Fibroblast of mammary gland (primary cell): ENCODE measurements around the gene IFI27.

Source experiments
- DNase-seq: peaks from one replicate; pipeline ENCODE4 v3.0.0-alpha.2; 2010; ENCODE audit warnings: low read depth
- H3K4me3 ChIP-seq: 2 replicates; pipeline ENCODE4 v1.5.1; 2011; ENCODE audit warnings: low read depth, mild to moderate bottlenecking, low read length, moderate library complexity; ENCODE audit not compliant: control insufficient read depth
- TF ChIP-seq, protein P1 (sequence below): conservative IDR thresholded peaks from 2 replicates; pipeline ENCODE4 v1.5.1; 2011; ENCODE audit warnings: low read depth, low read length, inconsistent platforms; ENCODE audit not compliant: control insufficient read depth, insufficient read depth

Gene IFI27

DNA sequence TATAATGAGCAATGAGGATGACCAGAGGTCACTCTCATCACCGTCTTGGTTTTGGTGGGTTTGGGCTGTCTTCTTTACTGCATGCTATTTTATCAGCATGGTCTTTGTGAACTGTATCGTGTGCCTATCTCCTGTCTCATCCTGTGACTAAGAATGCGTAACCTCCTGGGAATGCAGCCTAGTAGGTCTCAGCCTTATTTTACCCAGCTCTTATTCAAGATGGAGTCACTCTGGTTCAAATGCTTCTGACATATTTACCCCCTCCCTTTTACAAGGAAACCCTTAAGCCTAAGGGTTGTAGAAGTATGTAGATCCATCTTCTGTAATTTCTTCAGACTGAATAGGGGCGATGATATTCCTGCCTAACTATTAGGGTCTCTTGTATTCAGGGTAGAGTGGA is 21.1 kb upstream of the IFI27 start:
- DNase-seq: peak; percentile 35
- no peak overlapping the region for H3K4me3 ChIP-seq
- TF ChIP-seq, protein P1, sequence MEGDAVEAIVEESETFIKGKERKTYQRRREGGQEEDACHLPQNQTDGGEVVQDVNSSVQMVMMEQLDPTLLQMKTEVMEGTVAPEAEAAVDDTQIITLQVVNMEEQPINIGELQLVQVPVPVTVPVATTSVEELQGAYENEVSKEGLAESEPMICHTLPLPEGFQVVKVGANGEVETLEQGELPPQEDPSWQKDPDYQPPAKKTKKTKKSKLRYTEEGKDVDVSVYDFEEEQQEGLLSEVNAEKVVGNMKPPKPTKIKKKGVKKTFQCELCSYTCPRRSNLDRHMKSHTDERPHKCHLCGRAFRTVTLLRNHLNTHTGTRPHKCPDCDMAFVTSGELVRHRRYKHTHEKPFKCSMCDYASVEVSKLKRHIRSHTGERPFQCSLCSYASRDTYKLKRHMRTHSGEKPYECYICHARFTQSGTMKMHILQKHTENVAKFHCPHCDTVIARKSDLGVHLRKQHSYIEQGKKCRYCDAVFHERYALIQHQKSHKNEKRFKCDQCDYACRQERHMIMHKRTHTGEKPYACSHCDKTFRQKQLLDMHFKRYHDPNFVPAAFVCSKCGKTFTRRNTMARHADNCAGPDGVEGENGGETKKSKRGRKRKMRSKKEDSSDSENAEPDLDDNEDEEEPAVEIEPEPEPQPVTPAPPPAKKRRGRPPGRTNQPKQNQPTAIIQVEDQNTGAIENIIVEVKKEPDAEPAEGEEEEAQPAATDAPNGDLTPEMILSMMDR: no peak

DNA sequence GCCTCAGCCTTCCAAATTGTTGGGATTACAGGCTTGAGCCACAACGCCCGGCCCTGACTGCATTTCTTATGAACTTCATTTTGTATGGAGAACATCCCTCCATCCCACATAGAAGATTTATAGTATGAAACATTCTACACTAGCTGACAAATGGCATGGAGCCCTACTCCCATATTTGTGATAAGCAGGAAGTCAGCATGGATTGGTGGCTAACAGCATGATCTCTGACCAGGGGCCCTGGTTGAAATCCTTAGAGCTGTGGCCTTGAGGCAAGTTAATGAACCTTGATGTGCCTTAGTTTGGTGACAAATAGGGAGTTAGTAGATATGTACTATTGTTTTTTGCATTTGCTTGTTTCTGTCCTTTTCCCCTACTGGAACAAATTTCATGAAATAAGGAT is 17.1 kb upstream of the IFI27 start:
- H3K4me3 ChIP-seq: no peak overlapping the region
- TF ChIP-seq, protein P1: no peak
- no peak for DNase-seq

DNA sequence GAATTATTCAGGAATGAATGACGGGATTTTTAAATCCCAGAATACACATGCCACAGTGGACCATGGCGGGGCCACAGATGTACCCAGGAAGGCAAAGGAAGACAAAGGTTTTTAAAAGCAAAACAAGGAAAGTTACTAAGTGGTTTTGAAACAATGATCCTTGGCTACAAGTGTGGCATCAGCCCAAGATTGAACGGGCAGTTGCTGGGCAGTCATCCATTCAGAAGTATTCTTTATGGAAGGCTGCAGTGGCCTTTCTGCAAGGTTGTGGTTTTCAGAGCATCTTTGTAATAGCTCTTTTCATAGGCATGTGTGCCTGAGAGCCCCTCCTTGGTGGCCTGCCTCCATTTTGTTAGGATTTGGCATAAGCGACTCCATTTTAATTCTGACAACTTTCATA is 13.4 kb upstream of the IFI27 start:
- H3K4me3 ChIP-seq: no peak overlapping the region
- DNase-seq: no peak
- TF ChIP-seq, protein P1: no peak

DNA sequence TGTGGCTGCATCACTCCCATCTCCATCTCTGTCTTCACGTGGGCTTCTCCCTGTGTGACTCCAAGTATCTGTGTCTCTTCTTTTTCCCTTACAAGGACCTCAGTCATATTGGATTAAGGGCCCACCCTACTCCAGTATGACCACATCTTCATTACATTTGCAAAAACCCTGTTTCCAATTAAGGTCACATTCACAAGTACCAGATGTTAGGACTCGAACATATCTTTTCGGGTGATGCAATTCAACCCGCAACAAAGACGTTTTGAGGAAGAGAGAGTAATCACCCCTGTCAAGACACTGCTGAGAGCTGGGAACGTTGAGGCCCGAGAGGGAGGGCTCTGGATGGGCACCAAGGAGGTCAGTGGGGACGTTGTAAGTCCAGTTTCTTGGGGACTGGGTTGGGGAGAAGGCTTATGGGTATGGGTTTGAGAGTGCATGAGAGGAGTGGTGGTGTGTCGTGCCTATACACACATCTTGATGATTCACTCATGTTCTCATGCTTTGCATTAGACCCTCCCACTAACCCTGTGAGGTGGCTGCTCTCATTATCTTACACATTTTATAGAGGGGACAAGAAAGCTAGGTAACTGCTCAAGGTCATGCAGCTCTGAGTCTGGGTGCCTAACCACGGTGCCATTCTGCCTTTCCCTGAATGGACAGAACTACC is 12.1 kb upstream of the IFI27 start:
- no peak overlapping the region for H3K4me3 ChIP-seq
- peak; percentile 89 for DNase-seq
- TF ChIP-seq, protein P1: no peak

GRCh38 chr14:94099006-94099405 is 11.5 kb upstream of the IFI27 start:
- no peak for DNase-seq
- no peak overlapping the region for H3K4me3 ChIP-seq
- TF ChIP-seq, protein P1: no peak

GRCh38 chr14:94100847-94101246 is 9.7 kb upstream of the IFI27 start:
- no peak overlapping the region for H3K4me3 ChIP-seq
- peak; percentile 93 for DNase-seq
- TF ChIP-seq, protein P1: no peak

DNA sequence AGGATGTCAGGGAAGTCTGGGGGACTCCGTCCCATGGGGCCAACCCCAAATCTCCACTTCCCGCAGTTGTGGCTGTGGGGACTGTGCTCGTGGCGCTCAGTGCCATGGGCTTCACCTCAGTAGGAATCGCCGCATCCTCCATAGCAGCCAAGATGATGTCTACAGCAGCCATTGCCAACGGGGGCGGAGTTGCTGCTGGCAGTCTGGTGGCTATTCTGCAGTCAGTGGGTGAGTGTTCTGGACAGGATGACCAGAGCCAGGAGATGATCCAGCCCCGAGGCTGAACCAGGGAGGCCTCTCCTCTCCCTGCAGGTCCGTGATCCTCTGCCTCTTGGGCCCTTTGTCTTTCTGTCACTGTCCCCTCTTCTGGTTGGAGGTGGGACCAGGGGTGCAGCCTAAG is 8.8 kb upstream of the IFI27 start:
- TF ChIP-seq, protein P1: no peak
- no peak overlapping the region for H3K4me3 ChIP-seq

More for the DNA sequence above, 8.8 kb upstream of the IFI27 start:
- DNase-seq: peak; percentile 57
